Esophagus squamous epithelium (tissue), 5 donors: Measurements from ENCODE around the gene CRTC3. TPM values are rescaled to one million over a fixed set of nuclear protein-coding genes. Genes with fewer than 3 reads are reported as not detected.
A peak's percentile ranks its signal among the peaks of the same experiment; 100 is the strongest.
"Not testable (repeated sequence)": the region's sequence is repeated elsewhere in the genome, so short reads cannot be mapped to it uniquely, and the experiment has no call there.

Experiments
- DNase-seq: peaks from one replicate; lab custom pipeline; 2025; lab: John Stamatoyannopoulos, UW
- H3K27ac ChIP-seq, 4 donors: fragments of 200-600 bp; sonication (generic); one replicate each; pipeline ENCODE4 v1.5.1; 2016 to 2019; ENCODE audit warnings: mild to moderate bottlenecking in 1 of 4
- H3K27me3 ChIP-seq, 4 donors: fragments of 200-600 bp; sonication (generic); 1 replicate in 3 of 4; 2 replicates in 1 of 4; pipeline versions ENCODE4 v1.5.1 to v1.6.0; 2017 to 2021; ENCODE audit warnings: antibody characterized with exemption in 1 of 4
- H3K36me3 ChIP-seq, 3 donors: fragments of 200-600 bp; sonication (generic); one replicate each; pipeline ENCODE4 v1.5.1; 2016 to 2019
- H3K4me1 ChIP-seq, 3 donors: fragments of 200-600 bp; sonication (generic); one replicate each; pipeline ENCODE4 v1.5.1; 2017 to 2019
- H3K4me3 ChIP-seq, 4 donors: fragments of 200-600 bp; sonication (generic); 1 replicate in 3 of 4; 2 replicates in 1 of 4; pipeline ENCODE4 v1.5.1; 2016 to 2019; ENCODE audit warnings: mild to moderate bottlenecking in 2 of 4, moderate library complexity in 1 of 4
- H3K9me3 ChIP-seq, 3 donors: fragments of 200-600 bp; sonication (generic); one replicate each; pipeline ENCODE4 v1.5.1; 2016 to 2019
- POLR2A ChIP-seq, 4 donors: fragments of 450-650 bp; IDR thresholded peaks; one replicate each; pipeline ENCODE4 v1.6.1; 2017; ENCODE audit warnings: antibody characterized with exemption in 4 of 4, mild to moderate bottlenecking in 4 of 4, moderate library complexity in 3 of 4
- WGBS, 2 donors: methylation state at CpG; one replicate each; pipeline ENCODE4 v1.1.5; 2018; 5-methylcytosine and 5-hydroxymethylcytosine counted together
- intact Hi-C: fragments of 100-400 bp; cut with DNase I; formaldehyde crosslinking; loops from one replicate; pipeline ENCODE4 v1.15.0; 2022
- total RNA-seq, 4 donors: library from RNA; depleted of rRNA; stranded (reverse); fragments of >200 nt; gene quantifications; one replicate each; pipeline ENCODE4 v1.1.0, GENCODE V29; 2016
- TF ChIP-seq, protein P1 (sequence below), 6 experiments: fragments of 450-650 bp in 4 of 6; fragments of 200-600 bp in 2 of 6; sonication (generic) in 2 of 6; IDR thresholded peaks; one replicate each; pipeline ENCODE4 v1.5.1; 2016 to 2019; ENCODE audit warnings: antibody characterized with exemption in 6 of 6, mild to moderate bottlenecking in 4 of 6, moderate library complexity in 4 of 6
- donor health status: DM: yes; HTN: yes; CAD: no.

The CRTC3 gene
- total RNA-seq, 4 donors from 2014 or later = 10.0 to 33.0 (median 13.3) TPM

DNA sequence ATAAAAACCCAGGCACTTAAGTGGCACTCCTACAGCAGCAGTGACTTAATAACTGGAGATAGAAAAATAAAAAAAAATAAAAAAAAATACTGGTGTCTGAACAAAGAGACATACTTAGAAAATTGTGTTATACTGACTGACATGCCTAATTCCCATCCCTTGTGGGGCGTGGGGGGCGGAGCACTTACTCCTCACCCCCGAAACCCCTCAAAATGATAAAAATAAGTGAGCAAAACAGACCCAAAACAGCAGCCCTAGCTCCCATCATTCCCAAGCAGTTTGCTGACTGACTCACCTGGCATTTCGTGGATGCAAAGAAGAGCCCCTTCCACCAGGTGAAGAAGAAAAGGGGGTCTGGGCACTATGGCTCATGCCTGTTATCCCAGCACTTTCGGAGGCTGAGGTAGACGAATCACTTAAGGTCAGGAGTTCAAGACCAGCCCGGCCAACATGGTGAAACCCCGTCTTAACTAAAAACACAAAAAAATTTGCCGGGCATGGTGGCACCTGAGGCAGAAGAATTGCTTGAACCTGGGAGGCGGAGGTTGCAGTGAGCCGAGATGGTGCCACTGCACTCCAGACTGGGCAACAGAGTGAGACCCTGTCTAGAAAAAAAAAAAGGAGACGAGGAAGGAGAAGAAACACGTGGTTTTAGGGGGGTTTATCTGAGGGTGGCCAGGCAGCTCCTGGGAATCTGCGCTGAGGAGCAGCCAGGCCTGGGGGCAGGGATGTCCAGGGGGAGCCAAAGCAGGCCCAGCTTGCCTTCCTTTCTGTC is 136.6 kb downstream of the CRTC3 start:
- no peaks in the 10 kb centered on the region for H3K36me3 ChIP-seq
- intact Hi-C loops = no loop called here
- H3K27me3 ChIP-seq = peaks cover 0 to 10% (median 0%) of the 10 kb centered on the region in 4 donors
- TF ChIP-seq POLR2A (IDR thresholded peaks at IDR 0.05) = no peak
- TF ChIP-seq, protein P1, sequence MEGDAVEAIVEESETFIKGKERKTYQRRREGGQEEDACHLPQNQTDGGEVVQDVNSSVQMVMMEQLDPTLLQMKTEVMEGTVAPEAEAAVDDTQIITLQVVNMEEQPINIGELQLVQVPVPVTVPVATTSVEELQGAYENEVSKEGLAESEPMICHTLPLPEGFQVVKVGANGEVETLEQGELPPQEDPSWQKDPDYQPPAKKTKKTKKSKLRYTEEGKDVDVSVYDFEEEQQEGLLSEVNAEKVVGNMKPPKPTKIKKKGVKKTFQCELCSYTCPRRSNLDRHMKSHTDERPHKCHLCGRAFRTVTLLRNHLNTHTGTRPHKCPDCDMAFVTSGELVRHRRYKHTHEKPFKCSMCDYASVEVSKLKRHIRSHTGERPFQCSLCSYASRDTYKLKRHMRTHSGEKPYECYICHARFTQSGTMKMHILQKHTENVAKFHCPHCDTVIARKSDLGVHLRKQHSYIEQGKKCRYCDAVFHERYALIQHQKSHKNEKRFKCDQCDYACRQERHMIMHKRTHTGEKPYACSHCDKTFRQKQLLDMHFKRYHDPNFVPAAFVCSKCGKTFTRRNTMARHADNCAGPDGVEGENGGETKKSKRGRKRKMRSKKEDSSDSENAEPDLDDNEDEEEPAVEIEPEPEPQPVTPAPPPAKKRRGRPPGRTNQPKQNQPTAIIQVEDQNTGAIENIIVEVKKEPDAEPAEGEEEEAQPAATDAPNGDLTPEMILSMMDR (IDR thresholded peaks at IDR 0.05) = no peak
- peak overlapping the region; percentile 60 to 92 (median 76) for H3K4me3 ChIP-seq
- H3K4me1 ChIP-seq = peaks cover 0 to 37% (median 4%) of the 10 kb centered on the region in 3 donors
- DNase-seq = no peak
- no peaks in the 10 kb centered on the region for H3K9me3 ChIP-seq
- H3K27ac ChIP-seq = peak overlapping the region in 2 of 4 donors; percentile 83 to 92
- 87 to 88% methylated on average over 13 to 14 of the region's 14 CpGs for WGBS, 2 donors

DNA sequence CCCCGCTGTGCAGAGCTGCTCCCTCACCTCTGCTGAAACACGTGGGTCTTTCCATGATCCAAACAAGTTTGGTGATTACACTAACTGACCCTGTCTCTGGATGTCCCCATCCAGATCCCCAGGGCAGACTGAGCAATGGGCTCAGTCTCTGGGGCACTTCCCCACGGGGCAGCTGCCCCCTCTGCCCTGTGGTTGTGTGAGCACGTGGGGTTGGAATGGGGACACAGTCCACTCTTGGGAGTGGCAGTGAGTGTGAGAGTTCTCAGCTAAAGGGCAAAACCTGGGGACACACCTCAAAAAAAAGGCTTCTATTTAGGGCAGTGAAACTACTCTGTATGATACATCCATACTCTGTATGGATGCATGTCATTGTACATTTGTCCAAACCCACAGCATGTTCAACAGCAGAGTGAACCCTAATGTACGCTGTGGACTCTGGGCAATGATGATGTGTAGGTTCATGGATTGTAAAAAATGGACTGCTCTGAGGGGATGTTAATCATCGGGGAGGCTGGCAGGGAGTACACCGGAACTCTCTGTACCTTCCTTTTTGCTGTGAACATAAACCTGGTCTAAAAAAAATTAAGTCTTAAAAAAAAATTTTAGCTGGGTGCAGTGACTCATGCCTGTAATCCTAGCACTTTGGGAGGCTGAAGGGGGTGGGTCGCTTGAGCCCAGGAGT is 137.5 kb downstream of the CRTC3 start:
- Histone ChIP-seq H3K4me3 (no peak overlapping the region), H3K9me3 (no peaks in the 10 kb centered on the region), H3K27me3 (peaks cover 0 to 10% (median 0%) of the 10 kb centered on the region in 4 donors), H3K4me1 (peaks cover 0 to 28% (median 0%) of the 10 kb centered on the region in 3 donors), H3K27ac (no peak overlapping the region), H3K36me3 (no peaks in the 10 kb centered on the region)
- DNase-seq = no peak
- intact Hi-C loops = no loop called here
- WGBS, 2 donors = 50 to 58% methylated on average over 7 of the region's 8 CpGs
- no peak for TF ChIP-seq POLR2A (IDR thresholded peaks at IDR 0.05)
- TF ChIP-seq, protein P1 (IDR thresholded peaks at IDR 0.05) = no peak

DNA sequence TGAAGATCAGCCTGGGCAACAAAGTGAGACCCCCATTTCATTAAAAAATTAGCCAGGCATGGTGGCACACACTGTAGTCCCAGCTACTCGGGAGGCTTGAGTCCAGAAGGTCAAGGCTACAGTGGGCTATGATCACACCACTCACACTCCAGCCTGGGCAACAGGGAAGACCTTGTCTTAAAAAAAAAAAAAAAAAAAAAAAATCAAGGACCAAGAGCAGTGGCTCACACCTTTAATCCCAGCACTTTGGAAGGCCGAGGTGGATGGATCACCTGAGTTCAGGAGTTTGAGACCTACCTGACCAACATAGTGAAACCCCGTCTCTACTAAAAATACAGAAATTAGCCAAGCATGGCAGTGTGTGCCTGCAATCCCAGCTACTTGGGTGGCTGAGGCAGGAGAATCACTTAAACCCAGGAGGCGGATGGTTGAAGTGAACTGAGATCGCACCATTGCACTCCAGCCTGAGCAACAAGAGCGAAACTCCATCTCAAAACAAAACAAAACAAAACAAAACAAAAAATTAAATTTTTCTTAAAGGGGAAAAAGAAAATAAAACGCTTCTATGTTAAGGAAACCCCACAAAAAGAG is 138.1 kb downstream of the CRTC3 start:
- 73 to 83% methylated on average over 6 to 7 of the region's 7 CpGs for WGBS, 2 donors
- H3K27ac ChIP-seq, DNase-seq, H3K27me3 ChIP-seq, intact Hi-C loops, H3K36me3 ChIP-seq, H3K4me3 ChIP-seq, H3K9me3 ChIP-seq: not testable (repeated sequence)
- peaks cover 0 to 28% (median 0%) of the 10 kb centered on the region in 3 donors for H3K4me1 ChIP-seq

DNA sequence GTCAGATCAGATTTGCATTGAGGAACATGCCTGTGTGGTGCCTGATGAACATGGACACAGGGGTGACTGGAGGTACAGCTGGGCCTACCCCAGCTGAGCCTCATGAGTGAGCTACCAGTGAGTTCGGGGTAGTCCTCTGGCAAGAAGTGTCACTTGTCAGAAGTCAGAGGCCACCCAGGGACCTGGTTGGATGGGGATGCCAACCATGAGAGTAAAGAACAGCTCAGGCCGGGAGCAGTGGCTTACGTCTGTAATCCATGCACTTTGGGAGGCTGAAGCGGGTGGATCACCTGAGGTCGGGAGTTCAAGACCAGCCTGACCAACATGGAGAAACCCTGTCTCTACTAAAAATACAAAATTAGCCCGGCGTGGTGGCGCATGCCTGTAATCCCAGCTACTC is 140.9 kb downstream of the CRTC3 start:
- H3K27me3 ChIP-seq, H3K27ac ChIP-seq, intact Hi-C loops, H3K36me3 ChIP-seq, DNase-seq, H3K4me3 ChIP-seq, H3K9me3 ChIP-seq: not testable (repeated sequence)
- H3K4me1 ChIP-seq = peaks cover 0 to 16% (median 0%) of the 10 kb centered on the region in 3 donors
- 90 to 96% methylated on average over 3 to 7 of the region's 8 CpGs for WGBS, 2 donors

DNA sequence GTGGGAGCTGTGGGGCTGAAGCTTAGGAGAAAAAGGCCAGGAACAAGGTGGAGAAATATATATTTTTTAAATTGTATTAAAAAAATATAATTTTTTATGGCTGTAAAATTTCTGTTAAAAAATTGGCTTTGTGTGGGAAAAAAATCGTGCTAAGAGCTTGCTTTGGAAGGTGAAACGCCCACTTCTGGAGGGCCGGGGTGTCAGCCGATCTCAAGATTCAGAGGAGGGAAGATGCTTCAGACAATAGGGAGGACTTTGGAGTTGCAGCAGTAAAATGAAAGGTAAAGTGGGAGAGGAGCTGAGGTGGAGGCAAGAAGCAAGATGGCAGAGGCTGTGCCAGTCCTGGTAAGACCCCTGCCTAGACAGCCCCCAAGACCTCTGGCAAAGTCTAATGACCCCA is 141.5 kb downstream of the CRTC3 start:
- intact Hi-C loops = no loop called here
- TF ChIP-seq, protein P1 (IDR thresholded peaks at IDR 0.05) = no peak
- no peak for TF ChIP-seq POLR2A (IDR thresholded peaks at IDR 0.05)
- Histone ChIP-seq H3K27me3 (no peaks in the 10 kb centered on the region), H3K36me3 (no peaks in the 10 kb centered on the region), H3K9me3 (no peaks in the 10 kb centered on the region), H3K27ac (no peak overlapping the region), H3K4me1 (peaks cover 0 to 10% (median 0%) of the 10 kb centered on the region in 3 donors), H3K4me3 (no peak overlapping the region)
- WGBS, 2 donors = 86 to 91% methylated on average over 4 of the region's 4 CpGs
- DNase-seq = no peak

DNA sequence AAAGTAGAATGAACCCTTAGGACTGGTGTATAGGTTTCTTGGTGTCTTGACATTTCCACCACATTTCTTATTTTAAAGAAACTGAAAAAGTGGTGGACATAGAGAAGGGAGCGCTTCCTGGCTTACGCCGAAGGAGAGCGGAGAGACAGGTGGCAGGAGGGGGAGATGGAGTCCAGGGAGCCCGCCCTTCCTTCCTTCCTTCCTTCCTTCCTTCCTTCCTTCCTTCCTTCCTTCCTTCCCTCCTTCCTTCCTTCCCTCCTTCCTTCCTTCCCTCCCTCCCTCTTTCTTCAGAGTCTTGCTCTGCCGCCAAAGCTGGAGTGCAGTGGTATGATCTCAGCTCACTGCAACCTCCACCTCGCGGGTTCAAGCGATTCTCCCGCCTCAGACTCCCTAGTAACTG is 143.6 kb downstream of the CRTC3 start:
- intact Hi-C loops, H3K4me3 ChIP-seq, H3K9me3 ChIP-seq, DNase-seq, H3K4me1 ChIP-seq, H3K36me3 ChIP-seq, H3K27ac ChIP-seq, H3K27me3 ChIP-seq: not testable (repeated sequence)
- WGBS, 2 donors = 86 to 88% methylated on average over 6 to 9 of the region's 10 CpGs
